Pericardium fibroblast (primary cell): ENCODE data around the gene INPP1. TPM values are rescaled to one million over a fixed set of nuclear protein-coding genes. Genes with fewer than 3 reads are reported as not detected.

Experiments used
- total RNA-seq: library from RNA; depleted of rRNA; stranded (reverse); fragments of >200 nt; gene quantifications from 2 replicates; pipeline ENCODE4 v1.2.3, GENCODE V29; 2015

Gene INPP1, protein sequence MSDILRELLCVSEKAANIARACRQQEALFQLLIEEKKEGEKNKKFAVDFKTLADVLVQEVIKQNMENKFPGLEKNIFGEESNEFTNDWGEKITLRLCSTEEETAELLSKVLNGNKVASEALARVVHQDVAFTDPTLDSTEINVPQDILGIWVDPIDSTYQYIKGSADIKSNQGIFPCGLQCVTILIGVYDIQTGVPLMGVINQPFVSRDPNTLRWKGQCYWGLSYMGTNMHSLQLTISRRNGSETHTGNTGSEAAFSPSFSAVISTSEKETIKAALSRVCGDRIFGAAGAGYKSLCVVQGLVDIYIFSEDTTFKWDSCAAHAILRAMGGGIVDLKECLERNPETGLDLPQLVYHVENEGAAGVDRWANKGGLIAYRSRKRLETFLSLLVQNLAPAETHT
- 8.3 and 12.8 TPM in 2 replicates for total RNA-seq

DNA sequence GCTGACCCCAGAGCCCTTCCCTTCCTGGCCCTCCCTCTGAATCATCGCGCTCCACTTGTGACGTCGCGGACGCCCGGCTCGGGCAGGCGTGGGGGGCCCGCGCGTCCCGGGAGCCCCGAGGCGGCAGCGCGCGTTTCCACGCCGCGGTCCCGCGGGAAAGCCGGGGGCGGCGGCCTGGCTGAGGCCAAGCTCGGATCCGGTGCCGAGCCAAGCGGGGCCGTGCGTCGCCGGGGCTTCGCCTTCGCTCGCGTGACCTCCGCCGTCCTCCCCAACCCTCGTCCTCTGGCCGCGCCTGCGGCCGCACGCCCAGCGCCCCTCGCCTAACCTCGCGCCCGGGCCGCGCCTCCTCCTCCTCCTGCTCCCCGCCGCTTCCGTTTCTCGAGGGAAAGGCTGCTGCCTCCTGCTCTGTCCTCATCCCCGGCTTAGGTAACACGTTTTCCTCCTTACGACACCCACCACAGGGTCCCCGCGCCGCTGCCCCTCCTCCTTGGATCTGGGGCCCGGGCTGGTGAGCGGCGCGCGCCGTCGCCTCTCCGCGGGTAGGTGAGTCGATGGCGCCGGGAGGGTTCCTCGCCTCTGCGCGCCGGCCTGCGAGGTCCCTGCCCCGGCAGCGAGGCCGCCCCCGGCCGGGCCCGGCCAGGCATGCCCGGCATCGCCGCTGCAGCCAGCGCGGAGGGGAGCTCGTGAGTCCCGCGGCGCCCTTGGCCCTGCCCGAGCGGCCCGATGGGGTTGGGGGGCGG lies at the start of gene INPP1:
TSS of gene INPP1 (plus strand) at position 54 of the 740 bp plus-strand sequence. CDS start 16,514 bp downstream, outside the sequence.

DNA sequence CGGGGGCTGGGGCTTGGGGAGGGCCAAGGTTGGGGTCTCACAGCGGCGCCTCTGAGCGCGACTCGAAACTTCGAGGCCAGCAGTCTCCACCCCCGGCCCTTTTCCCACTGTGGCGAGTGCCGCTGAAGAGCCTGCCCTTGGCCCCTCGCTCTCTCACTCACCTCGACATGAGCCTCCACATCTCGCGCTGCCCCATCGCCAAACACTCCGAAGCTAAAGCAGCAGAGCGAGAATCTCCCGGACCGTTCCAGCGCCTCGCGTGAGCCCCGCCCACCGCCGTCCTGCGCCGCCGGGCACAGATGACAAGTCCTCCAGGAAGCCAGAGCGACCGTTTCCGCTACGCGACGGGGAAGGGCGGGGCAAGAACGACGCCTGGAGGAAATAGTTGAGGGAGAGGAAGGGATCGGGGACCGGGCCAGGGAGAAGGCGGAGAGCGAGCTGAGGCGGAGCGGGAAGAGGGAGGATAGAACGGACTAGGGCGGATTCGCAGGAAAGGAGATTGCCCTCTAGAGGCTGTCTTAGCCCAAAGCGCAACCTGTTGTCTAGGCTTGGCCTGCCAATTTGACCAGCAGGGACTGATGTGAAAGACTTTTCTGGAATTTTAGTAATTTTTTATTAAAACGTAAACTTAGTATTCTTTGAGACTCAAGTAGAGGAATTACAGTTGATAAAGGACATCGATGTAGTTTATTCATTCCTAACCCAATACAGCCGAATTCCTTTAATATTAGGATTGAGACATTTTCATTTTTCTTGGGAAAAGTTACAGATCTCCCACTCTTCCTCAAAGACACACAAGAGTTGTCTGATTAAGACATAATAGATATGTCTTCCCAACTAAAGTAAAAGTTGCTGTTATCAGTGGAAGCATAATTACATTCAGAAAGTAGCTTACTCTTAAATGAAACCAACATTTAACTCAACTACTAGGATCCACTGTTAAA lies 23.6 kb upstream of the INPP1 start, which contains the start of gene HIBCH:
TSS of gene HIBCH (minus strand) at position 272 of the 944 bp plus-strand sequence. CDS start at position 196, 76 bp downstream.

DNA sequence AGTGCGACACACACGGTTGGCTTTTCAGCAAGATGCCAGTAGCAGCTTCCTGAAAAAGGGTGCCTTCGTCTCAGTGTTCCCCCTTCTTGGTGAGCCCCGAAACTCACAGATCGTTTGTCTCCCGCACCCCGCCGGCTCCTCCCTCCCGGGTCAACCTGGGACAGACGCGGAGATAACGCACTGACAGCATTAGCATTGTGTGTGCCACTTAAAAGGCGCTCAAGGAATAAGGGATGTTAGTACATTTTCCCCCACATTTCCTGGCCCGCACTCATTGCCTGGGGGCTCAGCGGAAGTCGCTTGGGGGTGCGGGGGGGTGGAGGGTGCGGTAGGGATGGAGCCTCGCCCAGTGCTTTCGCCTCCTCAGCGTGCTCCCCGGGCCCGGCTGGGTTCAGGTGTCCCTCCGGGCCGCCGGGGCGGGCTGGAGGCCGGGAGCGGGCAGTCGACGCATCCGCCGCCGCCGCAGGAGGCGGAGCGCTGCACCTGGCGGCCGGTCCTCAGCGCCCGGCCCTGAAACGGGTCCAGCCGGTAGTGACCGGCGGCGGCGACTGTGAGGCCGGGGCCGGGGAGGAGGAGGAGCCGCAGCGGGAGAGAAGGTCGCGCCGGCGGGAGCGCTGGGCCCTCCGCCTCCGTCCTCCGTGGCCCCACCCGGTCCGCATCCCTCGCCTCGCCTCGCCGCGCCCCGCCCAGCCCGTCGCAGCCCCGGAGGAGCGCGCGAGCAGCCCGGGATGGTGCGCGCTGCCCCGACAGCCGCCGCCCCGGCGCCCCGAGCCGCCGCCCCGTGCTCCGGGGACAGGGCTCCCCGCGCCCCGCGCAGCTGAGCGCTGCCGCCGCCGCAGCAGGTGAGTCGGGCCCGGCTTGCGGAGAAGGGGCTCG lies 64.5 kb downstream of the INPP1 start, which contains the start of gene MFSD6:
TSS of gene MFSD6 (plus strand) at position 694 of the 876 bp plus-strand sequence. CDS start 27,675 bp downstream, outside the sequence.

Other genes starting within 250 kb of the INPP1 start
- gene HIBCH, start 23.8 kb upstream of the INPP1 start, total RNA-seq = 3.2 and 9.4 TPM in 2 replicates
- 1.9 and 3.0 TPM in 2 replicates for gene MFSD6, start 64.8 kb downstream of the INPP1 start, total RNA-seq
- 0.85 and 2.0 TPM in 2 replicates for gene NEMP2, start 191.1 kb downstream of the INPP1 start, total RNA-seq